Left hindlimb (tissue), 1 donor: ENCODE data around the gene MUSK.
"Not testable (repeated sequence)": the region's sequence is repeated elsewhere in the genome, so short reads cannot be mapped to it uniquely, and the experiment has no call there.

ENCODE experiments used
- DNase-seq: peaks from one replicate; pipeline ENCODE4 v3.0.0-alpha.2; 2018

MUSK gene

GRCh38 chr9:110764006-110764405, 95.4 kb downstream of the MUSK start:
- no peak for DNase-seq

- DNase-seq, result no peak
Measured at GRCh38 chr9:110765926-110766325, 97.3 kb downstream of the MUSK start.

DNA sequence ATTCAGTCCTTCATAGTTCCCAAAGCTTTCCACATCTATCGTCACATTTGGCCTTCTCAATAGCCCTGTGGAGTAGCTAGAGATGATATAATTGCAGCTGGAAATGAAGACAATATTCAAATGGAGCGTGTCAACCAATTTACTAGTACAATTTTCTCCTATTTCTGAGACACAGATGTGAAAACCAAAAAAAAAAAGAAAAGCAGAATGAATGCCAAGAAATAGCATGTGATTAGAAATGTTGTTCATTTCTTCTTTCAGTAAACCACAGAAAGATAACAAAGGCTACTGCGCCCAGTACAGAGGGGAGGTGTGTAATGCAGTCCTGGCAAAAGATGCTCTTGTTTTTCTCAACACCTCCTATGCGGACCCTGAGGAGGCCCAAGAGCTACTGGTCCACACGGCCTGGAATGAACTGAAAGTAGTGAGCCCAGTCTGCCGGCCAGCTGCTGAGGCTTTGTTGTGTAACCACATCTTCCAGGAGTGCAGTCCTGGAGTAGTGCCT, 99.0 kb downstream of the MUSK start:
- no peak for DNase-seq

DNA sequence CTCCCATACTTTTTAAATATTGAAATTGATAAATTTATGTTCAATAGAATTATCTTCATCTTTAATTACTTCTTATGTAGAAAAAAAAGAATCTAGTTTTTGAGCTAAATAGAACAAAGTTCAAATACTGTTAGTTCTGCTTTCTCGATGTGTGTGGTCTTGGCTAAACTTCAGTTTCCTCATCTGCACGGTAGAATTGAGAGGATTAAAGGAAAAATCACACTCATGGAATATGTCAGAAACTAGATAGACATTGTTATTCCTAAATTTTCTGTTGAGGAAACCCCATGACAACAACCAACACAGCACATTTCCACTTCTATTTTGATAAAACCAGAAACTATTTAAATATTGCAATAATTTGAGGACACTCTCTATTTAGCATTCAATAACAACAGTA, 100.3 kb downstream of the MUSK start:
- DNase-seq, result no peak

DNA sequence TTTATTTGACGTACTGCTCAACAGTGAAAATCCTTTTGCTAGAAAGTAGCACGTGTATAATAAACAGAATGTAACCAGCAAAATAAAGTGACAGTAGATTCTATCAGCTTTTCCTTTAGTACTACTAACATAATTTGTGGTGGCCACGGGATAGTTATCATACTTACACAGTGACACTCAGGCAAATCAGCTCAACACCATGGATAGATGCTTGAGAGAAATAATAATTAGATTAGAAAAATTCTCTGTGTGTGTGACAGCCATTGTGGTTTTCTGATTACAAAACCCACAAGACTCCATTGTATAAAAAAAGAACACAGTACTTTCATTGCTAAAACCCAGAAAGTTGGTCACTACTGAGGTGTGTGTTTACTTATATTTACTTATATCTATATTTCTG, 101.1 kb downstream of the MUSK start:
- no peak for DNase-seq

- no peak for DNase-seq
Measured at GRCh38 chr9:110775724-110776123, 107.1 kb downstream of the MUSK start.

- no peak for DNase-seq
Measured at GRCh38 chr9:110776221-110776620, 107.6 kb downstream of the MUSK start.

DNA sequence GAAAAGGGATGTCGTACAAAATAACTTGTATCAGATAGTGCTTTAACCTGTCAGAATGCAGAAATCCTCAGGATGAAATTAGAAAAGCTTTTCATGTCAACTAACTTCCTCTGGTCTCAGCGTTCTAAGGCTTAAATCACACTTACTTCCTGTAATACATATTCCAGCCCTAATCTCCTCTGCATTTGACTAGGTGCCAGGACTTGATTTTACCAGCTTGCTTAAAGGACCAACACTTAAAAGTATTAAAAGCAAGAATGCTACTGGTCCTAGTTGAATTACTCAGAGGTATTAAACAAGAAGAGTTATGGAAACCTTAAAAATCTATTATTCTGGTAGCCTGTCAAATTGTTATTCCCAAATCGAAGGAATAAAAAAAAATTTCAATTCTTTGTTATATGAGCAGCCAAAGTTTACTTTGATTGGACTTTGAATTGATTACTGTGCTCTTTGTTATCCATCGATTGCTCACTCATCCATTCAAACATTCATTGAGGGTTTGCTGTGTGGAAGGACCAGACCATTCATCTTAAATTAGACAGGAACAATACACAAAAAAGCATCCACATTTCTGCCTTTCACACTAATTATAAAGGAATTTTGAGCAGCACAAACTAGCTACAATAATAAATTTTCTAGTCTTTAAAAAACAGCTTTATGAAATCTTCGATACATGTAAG, 108.7 kb downstream of the MUSK start:
- DNase-seq, result no peak

- no peak for DNase-seq
Measured at GRCh38 chr9:110777876-110778215, 109.3 kb downstream of the MUSK start.

- DNase-seq, result no peak
Measured at GRCh38 chr9:110782701-110783100, 114.1 kb downstream of the MUSK start.

- DNase-seq, result no peak
Measured at GRCh38 chr9:110784309-110784708, 115.7 kb downstream of the MUSK start.

DNA sequence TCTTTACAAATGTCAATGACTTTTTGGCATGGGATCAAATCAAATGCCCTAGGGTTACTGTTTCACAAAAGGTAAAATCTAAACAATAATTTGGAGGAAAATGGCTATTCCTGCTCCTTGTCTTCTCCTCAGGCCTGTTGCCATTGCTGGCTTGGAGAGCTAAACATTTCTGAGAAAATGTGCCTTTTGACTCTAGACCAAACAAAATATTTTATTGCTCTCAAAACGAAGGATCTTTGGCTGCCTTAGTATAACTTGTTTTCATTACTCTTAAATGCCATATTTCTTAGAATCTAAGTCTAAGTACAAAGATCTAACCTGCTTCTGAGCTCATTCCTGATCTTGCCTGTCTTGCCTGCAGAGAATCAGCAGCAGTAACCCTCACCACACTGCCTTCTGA, 116.6 kb downstream of the MUSK start:
- DNase-seq, result no peak

DNA sequence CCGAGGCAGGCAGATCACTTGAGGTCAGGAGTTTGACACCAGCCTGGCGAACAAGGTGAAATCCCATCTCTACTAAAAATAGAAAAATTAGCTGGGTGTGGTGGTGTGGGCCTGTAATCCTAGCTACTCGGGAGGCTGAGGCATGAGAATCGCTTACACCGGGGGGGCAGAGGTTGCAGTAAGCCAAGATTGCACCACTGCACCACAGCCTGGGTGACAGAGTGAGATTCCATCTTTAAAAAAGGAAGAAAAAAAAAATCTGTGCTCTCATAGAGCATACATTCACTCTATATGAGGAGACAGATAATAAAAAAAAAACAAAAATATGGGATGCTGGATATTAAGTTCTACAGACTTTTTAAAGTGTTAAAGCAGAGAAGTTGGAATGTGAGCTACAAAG, 119.8 kb downstream of the MUSK start:
- DNase-seq, result not testable (repeated sequence)

DNA sequence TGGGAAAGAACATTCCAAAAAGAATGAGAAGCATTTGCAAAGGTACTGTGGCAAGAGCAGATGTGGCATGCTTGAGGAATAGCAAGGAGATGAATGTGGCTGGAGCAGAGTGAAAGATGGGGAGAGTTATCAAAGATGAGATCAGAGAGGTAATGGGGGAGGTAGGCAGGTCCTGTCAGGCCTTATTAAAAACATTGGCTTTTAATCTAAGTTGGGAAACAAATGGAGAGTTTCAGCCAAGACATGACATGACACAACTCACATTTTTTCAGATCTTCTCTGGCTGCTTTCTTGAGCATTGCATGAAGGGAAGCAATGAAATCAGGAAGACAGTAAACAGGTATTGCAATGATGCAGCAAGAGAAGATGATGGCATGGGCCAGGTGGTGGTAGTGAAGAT, 120.3 kb downstream of the MUSK start:
- DNase-seq, result no peak

GRCh38 chr9:110797611-110798010, 129.0 kb downstream of the MUSK start:
- no peak for DNase-seq

GRCh38 chr9:110799396-110799795, 130.8 kb downstream of the MUSK start:
- no peak for DNase-seq

- DNase-seq, result no peak
Measured at GRCh38 chr9:110801426-110801825, 132.8 kb downstream of the MUSK start.

DNA sequence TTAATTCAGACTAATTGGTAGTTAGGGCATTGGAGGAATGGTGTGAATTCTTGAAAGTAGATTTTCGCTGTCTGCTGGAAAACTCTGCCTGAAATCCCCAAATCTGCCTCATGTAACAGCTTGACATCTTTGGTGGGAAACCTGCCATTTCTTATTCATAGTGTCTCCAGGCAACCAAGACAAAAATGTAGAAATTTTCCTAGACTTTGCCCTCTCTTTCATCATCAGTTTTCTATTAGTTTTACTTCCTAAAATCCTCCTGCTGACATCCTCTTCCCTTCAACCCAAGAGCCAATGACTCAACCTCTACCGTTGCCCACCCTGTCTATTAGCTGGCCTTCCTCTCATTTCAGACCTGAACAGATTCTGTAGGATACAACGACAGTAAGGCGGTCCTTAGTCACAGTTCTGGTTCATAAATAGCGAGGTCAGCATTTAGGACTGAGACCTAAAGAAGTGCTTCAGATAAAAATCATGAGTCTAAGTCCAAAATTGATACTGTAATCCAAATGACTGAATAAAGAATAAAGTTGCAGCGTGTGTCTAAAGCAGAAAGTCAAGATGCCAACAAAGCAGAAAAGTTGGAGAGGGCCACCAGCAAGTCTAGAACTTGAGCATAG, 133.9 kb downstream of the MUSK start:
- DNase-seq, result no peak

DNA sequence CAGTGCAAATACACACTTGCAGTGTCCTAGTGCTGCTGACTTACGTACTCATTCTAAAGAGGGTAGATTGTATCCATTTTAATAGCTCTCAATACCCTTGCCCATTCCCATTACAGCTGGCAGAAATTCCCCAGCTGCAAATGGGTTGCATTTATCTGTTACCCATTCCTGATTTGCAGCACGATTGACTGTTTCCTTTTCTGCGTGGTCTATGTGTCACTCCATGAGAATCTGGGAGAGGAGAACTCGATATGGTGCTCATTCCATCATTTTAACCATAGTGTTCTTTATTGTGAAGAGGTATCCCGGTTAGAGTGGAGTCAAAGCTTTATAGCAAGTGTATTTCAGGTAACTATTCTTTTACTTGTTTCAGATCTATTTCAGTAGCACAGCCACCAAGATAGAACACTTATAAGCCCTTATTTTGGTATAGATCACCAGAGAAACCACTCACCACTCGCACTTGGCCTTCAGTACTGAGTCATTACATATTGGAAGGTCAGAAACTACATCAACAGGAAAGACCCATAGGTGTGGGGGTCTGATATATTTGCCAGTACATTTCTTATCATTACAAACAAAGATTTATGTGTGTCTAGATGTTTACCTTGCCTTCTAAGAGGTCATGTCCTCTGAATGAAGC, 139.5 kb downstream of the MUSK start:
- DNase-seq, result no peak

- no peak for DNase-seq
Measured at GRCh38 chr9:110808599-110808980, 140.0 kb downstream of the MUSK start.

- DNase-seq, result no peak
Measured at GRCh38 chr9:110809038-110809595, 140.5 kb downstream of the MUSK start.

DNA sequence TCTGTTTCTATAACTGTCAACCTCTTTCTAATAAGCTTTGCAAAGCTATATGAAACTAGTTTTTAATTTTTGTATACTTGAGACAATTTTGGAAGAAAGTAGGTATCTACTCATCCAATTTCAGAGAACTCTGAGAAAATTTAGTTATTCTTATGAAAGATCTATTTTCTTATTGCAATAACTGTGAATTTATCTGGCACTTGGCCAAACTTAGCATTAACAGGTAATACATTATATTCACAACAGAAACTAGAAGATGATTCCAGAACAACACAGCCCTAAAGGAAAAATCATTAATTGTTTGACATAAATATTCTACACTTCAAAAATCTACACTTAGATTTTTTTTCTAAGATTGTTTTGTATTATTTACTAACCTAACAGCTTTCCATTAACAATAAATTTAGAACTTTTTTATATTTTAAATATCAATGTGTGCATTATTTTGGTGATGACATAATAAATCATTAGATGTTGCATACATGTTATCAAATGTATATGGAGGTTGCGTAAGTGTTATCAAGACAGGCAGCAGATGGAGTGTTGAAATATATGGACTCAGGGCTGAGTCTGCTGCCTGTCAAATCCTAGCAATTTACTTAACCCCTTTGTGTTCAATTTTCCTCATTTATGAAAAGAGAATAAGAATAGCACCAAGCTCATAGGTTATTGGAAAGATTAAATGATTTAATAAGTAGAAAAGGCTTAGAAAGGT, 141.8 kb downstream of the MUSK start:
- no peak for DNase-seq

DNA sequence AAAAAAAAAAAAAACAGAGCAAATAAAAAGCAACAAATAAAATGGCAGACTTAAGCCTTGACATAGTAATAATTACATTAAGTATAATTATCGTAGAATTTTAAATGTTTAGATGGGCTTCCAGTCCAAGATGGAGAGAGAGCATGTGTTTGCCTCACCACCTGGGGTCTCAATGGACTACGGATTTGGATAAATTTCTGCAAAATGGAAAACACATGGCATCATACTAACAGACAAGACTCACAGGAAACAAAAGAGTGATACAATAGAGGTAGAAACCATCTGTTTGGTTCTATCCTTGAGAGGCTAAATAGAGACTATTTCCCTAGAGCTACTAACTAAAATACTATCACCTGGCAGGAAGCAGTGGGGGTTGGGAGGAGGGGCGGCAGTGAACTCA, 144.3 kb downstream of the MUSK start:
- DNase-seq, result no peak
